Measurements from ENCODE around the gene GPATCH4.

DNA sequence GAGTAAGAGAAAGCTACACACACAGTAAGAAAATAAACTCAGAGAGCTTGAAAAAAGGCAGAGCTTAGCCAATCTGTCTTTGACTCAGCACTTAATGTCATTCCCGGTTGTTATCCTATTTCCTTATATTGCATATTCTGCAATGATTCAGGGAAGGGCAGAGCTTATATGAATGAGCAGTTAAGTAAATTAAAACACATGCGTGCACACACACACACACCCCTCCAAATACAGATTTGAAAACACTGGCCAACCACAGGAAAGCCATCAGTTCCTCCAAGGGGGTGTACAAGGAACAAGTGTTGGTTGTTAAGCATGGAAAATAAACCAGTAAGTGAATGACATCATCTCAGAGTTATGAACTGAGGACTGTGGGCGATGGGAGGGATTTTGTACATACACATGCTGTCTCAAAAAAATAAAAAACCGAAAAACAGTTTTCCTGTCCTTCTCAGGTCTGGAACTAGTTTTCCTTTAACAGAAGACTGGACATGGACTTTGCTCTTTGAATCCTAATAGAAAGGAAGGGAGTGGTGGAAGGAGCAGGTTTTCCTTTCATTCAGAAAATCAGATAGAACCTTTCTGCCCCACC lies 29.9 kb downstream of the GPATCH4 start:
- TF ChIP-seq EZH2 (IDR thresholded peaks at IDR 0.05; ENCODE audit: low read length, unreplicated experiment): no peak
- TF ChIP-seq, protein P1, sequence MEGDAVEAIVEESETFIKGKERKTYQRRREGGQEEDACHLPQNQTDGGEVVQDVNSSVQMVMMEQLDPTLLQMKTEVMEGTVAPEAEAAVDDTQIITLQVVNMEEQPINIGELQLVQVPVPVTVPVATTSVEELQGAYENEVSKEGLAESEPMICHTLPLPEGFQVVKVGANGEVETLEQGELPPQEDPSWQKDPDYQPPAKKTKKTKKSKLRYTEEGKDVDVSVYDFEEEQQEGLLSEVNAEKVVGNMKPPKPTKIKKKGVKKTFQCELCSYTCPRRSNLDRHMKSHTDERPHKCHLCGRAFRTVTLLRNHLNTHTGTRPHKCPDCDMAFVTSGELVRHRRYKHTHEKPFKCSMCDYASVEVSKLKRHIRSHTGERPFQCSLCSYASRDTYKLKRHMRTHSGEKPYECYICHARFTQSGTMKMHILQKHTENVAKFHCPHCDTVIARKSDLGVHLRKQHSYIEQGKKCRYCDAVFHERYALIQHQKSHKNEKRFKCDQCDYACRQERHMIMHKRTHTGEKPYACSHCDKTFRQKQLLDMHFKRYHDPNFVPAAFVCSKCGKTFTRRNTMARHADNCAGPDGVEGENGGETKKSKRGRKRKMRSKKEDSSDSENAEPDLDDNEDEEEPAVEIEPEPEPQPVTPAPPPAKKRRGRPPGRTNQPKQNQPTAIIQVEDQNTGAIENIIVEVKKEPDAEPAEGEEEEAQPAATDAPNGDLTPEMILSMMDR (conservative IDR thresholded peaks at IDR 0.05; ENCODE audit: low read depth, low read length): no peak
- no peak for TF ChIP-seq EZH2phosphoT487 (IDR thresholded peaks at IDR 0.05; ENCODE audit: borderline replicate concordance, low read length)

Data from PC-3 (cell line).